Melanocyte of skin (primary cell): Measurements from ENCODE around the gene KRTAP4-5. TPM values are rescaled to one million over a fixed set of nuclear protein-coding genes. Genes with fewer than 3 reads are reported as not detected.

Experiments
- small RNA-seq, 2 donors: library from RNA; depleted of rRNA; stranded (forward); fragments of <200 nt; gene quantifications; one replicate each; pipeline ENCODE3, GENCODE V24; 2012
- total RNA-seq, 2 donors: library from RNA; depleted of rRNA; stranded (reverse); fragments of >200 nt; gene quantifications; 2 replicates each; pipeline ENCODE4 v1.2.3, GENCODE V29; 2012

KRTAP4-5 gene
- total RNA-seq, result not detected

DNA sequence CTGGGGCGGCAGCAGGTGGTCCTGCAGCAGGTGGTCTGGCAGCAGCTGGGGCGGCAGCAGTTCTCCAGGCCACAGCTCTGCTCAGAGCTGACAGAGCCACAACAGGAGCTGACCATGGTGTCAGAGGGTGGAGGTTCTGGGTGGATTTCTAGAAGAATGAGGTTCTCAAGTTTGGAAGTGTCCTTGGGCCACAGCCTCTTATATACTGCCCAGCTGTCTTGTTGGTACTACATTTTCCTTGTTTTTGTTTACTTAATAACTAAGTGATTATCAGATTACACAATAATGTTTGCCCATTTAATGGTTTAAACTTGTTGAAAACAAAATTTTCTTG is at the start of gene KRTAP4-5:
Gene KRTAP4-5, minus strand, starts transcription at position 174 of the 334 bp plus-strand sequence. Its CDS starts 58 bp downstream, at position 116.

DNA sequence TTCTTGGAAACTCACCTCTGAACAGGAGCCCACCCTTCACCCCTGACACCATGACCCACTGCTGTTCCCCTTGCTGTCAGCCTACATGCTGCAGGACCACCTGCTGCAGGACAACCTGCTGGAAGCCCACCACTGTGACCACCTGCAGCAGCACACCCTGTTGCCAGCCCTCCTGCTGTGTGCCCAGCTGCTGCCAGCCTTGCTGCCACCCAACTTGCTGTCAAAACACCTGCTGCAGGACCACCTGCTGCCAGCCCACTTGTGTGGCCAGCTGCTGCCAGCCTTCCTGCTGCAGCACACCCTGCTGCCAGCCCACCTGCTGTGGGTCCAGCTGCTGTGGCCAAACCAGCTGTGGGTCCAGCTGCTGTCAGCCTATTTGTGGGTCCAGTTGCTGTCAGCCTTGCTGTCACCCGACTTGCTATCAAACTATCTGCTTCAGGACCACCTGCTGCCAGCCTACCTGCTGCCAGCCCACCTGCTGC is 40.3 kb upstream of the KRTAP4-5 start, which contains the start of gene KRTAP9-1:
Gene KRTAP9-1, plus strand, starts transcription at position 51 of the 482 bp plus-strand sequence. Its CDS starts 0 bp downstream, at position 51.

DNA sequence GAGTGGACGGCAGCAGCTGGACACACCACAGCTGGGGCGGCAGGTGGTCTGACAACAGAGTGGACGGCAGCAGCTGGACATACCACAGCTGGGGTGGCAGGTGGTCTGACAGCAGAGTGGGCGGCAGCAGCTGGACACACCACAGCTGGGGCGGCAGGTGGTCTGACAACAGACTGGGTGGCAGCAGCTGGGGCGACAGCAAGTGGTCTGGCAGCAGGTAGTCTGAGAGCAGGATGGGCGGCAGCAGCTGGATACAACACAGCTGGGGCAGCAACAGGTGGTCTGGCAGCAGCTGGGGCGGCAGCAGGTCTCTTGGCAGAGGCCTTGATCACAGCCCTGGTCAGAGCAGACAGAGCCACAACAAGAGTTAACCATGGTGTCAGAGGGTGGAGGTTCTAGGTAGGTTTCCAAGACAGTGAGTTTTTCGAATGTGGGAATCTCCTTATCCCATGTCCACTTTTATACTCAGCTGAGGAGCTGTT is 34.9 kb upstream of the KRTAP4-5 start, which contains the start of gene KRTAP4-1:
Gene KRTAP4-1, minus strand, starts transcription at position 432 of the 482 bp plus-strand sequence. Its CDS starts 57 bp downstream, at position 375.

DNA sequence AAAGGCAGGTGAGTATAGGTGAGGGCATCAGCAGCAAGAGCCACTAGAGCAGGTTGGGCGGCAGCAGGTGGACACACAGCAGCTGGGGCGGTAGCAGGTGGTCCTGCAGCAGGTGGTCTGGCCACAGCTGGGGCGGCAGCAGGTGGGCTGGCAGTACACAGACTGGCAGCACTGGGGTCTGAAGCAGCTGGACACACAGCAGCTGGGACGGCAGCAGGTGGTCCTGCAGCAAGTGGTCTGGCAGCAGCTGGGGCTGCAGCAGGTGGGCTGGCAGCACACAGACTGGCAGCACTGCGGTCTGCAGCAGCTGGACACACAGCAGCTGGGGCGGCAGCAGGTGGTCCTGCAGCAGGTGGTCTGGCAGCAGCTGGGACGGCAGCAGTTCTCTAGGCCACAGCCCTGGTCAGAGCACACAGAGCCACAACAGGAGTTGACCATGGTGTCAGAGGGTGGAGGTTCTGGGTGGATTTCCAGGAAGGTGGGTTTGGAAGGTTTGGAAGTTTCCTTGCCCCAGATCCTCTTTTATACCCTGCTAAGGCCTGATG is 28.2 kb upstream of the KRTAP4-5 start, which contains the start of gene KRTAP4-2:
Gene KRTAP4-2, minus strand, starts transcription at position 495 of the 545 bp plus-strand sequence. Its CDS starts 57 bp downstream, at position 438.

DNA sequence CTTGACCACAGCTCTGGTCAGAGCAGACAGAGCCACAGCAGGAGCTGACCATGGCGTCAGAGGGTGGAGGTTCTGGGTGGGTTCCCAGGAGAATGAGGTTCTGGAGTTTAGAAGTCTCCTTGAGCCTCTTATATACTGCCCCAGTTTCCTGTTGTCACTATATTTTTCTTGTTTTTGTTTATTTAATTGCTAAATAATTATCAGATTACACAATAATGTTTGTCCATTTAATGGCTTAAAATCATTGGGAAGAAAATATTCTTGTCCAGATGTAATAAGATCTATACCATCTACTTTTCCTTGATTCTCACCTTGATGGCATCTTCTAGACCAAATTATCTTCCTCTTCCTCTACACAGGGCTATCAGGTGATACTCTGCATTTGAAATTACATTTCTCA is 18.5 kb upstream of the KRTAP4-5 start, which contains the start of gene KRTAP4-3:
Gene KRTAP4-3, minus strand, starts transcription at position 101 of the 400 bp plus-strand sequence. Its CDS starts 49 bp downstream, at position 52.

DNA sequence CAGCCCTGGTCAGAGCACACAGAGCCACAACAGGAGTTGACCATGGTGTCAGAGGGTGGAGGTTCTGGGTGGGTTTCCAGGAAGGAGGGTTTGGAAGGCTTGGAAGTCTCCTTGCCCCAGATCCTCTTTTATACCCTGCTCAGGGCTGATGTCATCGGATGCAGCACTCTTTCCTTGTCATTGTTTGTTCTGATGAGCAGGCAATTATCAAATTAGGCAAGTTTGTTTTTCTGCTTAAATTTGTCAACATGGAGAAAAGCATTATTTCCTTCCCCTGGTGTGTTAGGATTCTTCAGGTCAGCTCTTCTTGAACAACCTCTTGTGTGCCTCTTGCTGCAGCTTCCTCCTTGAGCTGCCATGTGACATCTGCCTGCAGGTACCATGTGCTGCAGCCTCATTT is 11.0 kb upstream of the KRTAP4-5 start, which contains the start of gene KRTAP4-4:
Gene KRTAP4-4, minus strand, starts transcription at position 101 of the 400 bp plus-strand sequence. Its CDS starts 57 bp downstream, at position 44.

DNA sequence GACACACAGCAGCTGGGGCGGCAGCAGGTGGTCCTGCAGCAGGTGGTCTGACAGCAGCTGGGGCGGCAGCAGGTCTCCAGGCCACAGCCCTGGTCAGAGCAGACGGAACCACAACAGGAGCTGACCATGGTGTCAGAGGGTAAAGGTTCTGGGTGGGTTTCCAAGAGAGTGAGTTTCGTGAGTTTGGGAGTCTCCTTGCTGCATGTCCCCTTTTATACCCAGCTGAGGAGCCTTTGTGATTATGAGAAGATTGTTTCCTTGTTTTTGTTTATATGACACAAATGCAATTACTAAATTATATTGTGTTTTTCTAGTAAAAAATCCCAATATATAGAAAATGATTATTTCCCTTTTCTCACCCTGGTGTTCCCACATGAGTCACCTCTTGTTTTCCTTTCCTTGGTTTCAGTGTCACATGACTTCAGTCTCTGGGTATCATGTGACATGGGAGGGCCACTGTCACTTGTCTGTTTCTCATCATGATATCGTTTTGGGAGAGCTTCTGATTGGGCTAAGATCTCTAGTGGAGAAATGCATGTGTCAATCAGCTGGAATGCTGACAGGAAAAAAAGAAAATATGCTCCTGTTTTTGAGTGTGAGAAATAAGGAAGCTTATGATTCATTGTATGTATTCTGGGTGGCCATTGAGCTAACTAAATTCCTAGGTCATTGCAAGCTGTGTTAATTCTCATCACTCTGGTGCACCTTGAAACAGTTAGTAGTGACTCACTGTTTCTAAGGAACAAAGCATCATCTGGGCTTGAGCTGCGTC is 9.1 kb downstream of the KRTAP4-5 start, which contains the start of gene KRTAP4-6:
Gene KRTAP4-6, minus strand, starts transcription at position 185 of the 772 bp plus-strand sequence. Its CDS starts 57 bp downstream, at position 128.

DNA sequence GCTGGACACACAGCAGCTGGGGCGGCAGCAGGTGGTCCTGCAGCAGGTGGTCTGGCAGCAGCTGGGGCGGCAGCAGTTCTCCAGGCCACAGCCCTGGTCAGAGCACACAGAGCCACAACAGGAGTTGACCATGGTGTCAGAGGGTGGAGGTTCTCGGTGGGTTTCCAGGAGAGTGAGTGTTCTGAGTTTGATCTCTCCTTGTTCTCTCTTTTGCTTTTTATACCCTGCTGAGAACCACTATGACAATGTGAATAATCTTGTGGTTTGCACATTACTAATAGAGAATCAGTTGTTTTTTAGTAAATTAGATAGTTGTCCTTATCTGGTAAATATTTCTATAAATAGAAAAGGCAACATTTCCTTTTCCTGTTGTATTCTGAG is 25.6 kb downstream of the KRTAP4-5 start, which contains the start of gene KRTAP4-12:
Gene KRTAP4-12, minus strand, starts transcription at position 192 of the 381 bp plus-strand sequence. Its CDS starts 60 bp downstream, at position 132.

DNA sequence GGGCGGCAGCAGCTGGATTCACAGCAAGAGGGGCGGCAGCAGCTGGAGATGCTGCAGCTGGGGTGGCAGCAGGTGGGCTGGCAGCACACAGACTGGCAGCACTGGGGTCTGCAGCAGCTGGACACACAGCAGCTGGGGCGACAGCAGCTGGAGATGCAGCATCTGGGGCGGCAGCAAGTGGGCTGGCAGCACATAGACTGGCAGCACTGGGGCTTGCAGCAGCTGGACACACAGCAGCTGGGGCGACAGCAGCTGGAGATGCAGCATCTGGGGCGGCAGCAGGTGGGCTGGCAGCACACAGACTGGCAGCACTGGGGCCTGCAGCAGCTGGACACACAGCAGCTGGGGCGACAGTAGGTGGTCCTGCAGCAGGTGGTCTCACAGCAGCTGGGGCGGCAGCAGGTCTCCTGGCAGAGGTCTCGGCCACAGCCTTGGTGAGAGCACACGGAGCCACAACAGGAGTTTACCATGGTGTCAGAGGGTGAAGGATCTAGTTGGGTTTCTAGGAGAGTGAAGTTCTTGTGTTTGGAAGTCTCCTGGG is 31.7 kb downstream of the KRTAP4-5 start, which contains the start of gene KRTAP4-11:
Gene KRTAP4-11, minus strand, starts transcription at position 528 of the 541 bp plus-strand sequence. Its CDS starts 58 bp downstream, at position 470.

DNA sequence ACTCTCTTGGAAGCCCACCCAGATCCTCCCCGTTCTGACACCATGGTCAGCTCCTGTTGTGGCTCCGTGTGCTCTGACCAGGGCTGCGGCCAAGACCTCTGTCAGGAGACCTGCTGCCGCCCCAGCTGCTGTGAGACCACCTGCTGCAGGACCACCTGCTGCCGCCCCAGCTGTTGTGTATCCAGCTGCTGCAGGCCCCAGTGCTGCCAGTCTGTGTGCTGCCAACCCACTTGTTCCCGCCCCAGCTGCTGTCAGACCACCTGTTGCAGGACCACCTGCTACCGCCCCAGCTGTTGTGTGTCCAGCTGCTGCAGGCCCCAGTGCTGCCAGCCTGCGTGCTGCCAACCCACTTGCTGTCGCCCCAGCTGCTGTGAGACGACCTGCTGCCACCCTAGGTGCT is 44.3 kb downstream of the KRTAP4-5 start, which contains the start of gene KRTAP4-9:
Gene KRTAP4-9, plus strand, starts transcription at position 43 of the 400 bp plus-strand sequence. Its CDS starts 0 bp downstream, at position 43.

DNA sequence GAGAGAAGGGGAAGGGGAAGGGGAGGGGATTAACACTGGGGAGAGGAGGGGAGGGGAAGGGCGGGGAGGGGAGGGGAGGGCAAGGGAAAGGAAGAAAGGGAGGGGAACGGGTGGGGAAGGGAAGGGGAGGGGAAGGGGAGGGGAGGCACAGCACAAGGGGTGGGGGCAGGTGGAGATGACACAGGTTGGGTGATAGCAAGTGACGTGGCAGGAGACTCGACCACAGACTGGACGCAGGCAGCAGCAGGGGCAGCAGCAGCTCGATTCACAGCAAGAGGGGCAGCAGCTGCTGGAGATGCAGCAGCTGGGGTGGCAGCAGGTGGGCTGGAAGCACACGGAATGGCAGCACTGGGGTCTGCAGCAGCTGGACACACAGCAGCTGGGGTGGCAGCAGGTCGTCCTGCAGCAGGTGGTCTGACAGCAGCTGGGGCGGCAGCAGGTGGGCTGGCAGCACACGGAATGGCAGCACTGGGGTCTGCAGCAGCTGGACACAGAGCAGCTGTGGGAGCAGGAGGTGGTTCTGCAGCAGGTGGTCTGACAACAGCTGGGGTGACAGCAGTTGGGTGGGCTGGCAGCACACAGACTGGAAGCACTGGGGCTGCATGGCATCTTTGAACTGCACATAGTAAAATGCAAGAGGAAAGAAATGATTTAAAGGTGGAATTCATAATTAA is 47.9 kb downstream of the KRTAP4-5 start, which contains the start of gene KRTAP4-16:
Gene KRTAP4-16, minus strand, starts transcription at position 624 of the 674 bp plus-strand sequence. Its CDS starts 0 bp downstream, at position 624.

Small RNA genes lying within 50 kb of the gene (small RNA-seq; reads per million reads assigned to genes)
- gene KRTAP4-17P, result 0 reads per million in 2 donors

Other genes with a start within 250 kb of the KRTAP4-5 start
- not detected for gene KRT23, start 212.2 kb downstream of the KRTAP4-5 start, total RNA-seq
- not detected for gene KRT39, start 182.9 kb downstream of the KRTAP4-5 start, total RNA-seq
- not detected for gene KRT40, start 165.5 kb downstream of the KRTAP4-5 start, total RNA-seq
- gene KRTAP3-3, start 155.7 kb downstream of the KRTAP4-5 start, total RNA-seq, result not detected
- gene KRTAP3-2, start 149.9 kb downstream of the KRTAP4-5 start, total RNA-seq, result not detected
- not detected for gene KRTAP3-1, start 140.7 kb downstream of the KRTAP4-5 start, total RNA-seq
- gene KRTAP1-5, start 122.6 kb downstream of the KRTAP4-5 start, total RNA-seq, result not detected
- not detected for gene KRTAP1-4, start 119.6 kb downstream of the KRTAP4-5 start, total RNA-seq
- gene KRTAP1-3, start 115.0 kb downstream of the KRTAP4-5 start, total RNA-seq, result not detected
- gene KRTAP1-1, start 108.4 kb downstream of the KRTAP4-5 start, total RNA-seq, result not detected
- gene KRTAP2-1, start 102.5 kb downstream of the KRTAP4-5 start, total RNA-seq, result not detected
- gene KRTAP2-2, start 94.6 kb downstream of the KRTAP4-5 start, total RNA-seq, result not detected
- gene KRTAP2-3, start 89.7 kb downstream of the KRTAP4-5 start, total RNA-seq, result not detected
- gene KRTAP2-4, start 83.9 kb downstream of the KRTAP4-5 start, total RNA-seq, result not detected
- gene KRTAP4-7, start 65.7 kb downstream of the KRTAP4-5 start, total RNA-seq, result not detected
- gene KRTAP4-8, start 51.7 kb downstream of the KRTAP4-5 start, total RNA-seq, result not detected
- gene KRTAP4-16, start 47.6 kb downstream of the KRTAP4-5 start, total RNA-seq, result not detected
- not detected for gene KRTAP4-9, start 44.4 kb downstream of the KRTAP4-5 start, total RNA-seq
- gene KRTAP4-11, start 31.5 kb downstream of the KRTAP4-5 start, total RNA-seq, result not detected
- not detected for gene KRTAP4-12, start 25.6 kb downstream of the KRTAP4-5 start, total RNA-seq
- gene KRTAP4-6, start 9.3 kb downstream of the KRTAP4-5 start, total RNA-seq, result not detected
- gene KRTAP4-4, start 10.9 kb upstream of the KRTAP4-5 start, total RNA-seq, result not detected
- gene KRTAP4-3, start 18.4 kb upstream of the KRTAP4-5 start, total RNA-seq, result not detected
- not detected for gene KRTAP4-2, start 28.4 kb upstream of the KRTAP4-5 start, total RNA-seq
- not detected for gene KRTAP4-1, start 35.1 kb upstream of the KRTAP4-5 start, total RNA-seq
- not detected for gene KRTAP9-1, start 40.1 kb upstream of the KRTAP4-5 start, total RNA-seq
- gene KRTAP9-2, start 76.8 kb upstream of the KRTAP4-5 start, total RNA-seq, result not detected
- gene KRTAP9-3, start 82.6 kb upstream of the KRTAP4-5 start, total RNA-seq, result not detected
- not detected for gene KRTAP9-8, start 88.2 kb upstream of the KRTAP4-5 start, total RNA-seq
- not detected for gene KRTAP9-4, start 99.9 kb upstream of the KRTAP4-5 start, total RNA-seq
- not detected for gene KRTAP9-9, start 105.6 kb upstream of the KRTAP4-5 start, total RNA-seq
- not detected for gene KRTAP9-6, start 115.6 kb upstream of the KRTAP4-5 start, total RNA-seq
- not detected for gene KRTAP9-7, start 125.9 kb upstream of the KRTAP4-5 start, total RNA-seq
- gene KRTAP29-1, start 153.0 kb upstream of the KRTAP4-5 start, total RNA-seq, result not detected
- gene KRTAP16-1, start 159.5 kb upstream of the KRTAP4-5 start, total RNA-seq, result not detected
- gene KRTAP17-1, start 165.9 kb upstream of the KRTAP4-5 start, total RNA-seq, result not detected
- not detected for gene KRT33A, start 201.0 kb upstream of the KRTAP4-5 start, total RNA-seq
- not detected for gene KRT33B, start 220.0 kb upstream of the KRTAP4-5 start, total RNA-seq
- gene KRT34, start 232.5 kb upstream of the KRTAP4-5 start, total RNA-seq, result not detected
- not detected for gene KRT31, start 247.8 kb upstream of the KRTAP4-5 start, total RNA-seq